Stimulated activated naive CD4-positive, alpha-beta T cell treated with Interleukin-2 at 50 U/mL for 16 hours (primary cell): ENCODE data around the gene GALNTL6.
"Not testable (repeated sequence)": the region's sequence is repeated elsewhere in the genome, so short reads cannot be mapped to it uniquely, and the experiment has no call there.

Source experiments
- DNase-seq: peaks from one replicate; lab custom pipeline; 2025; lab: John Stamatoyannopoulos, UW

Gene GALNTL6

GRCh38 chr4:172947594-172947993 lies 1134.4 kb downstream of the GALNTL6 start:
- DNase-seq = no peak

- no peak for DNase-seq
Measured at GRCh38 chr4:172950990-172951389, 1137.8 kb downstream of the GALNTL6 start.

GRCh38 chr4:172951679-172952451 lies 1138.7 kb downstream of the GALNTL6 start:
- no peak for DNase-seq

- no peak for DNase-seq
Measured at GRCh38 chr4:172953896-172954568, 1140.8 kb downstream of the GALNTL6 start.

- not testable (repeated sequence) for DNase-seq
Measured at GRCh38 chr4:172956340-172956739, 1143.1 kb downstream of the GALNTL6 start.

- no peak for DNase-seq
Measured at GRCh38 chr4:172957216-172957615, 1144.0 kb downstream of the GALNTL6 start.

- no peak for DNase-seq
Measured at GRCh38 chr4:172962564-172963353, 1149.6 kb downstream of the GALNTL6 start.

- no peak for DNase-seq
Measured at GRCh38 chr4:172963498-172964294, 1150.5 kb downstream of the GALNTL6 start.

- not testable (repeated sequence) for DNase-seq
Measured at GRCh38 chr4:172970189-172970588, 1157.0 kb downstream of the GALNTL6 start.

- DNase-seq = no peak
Measured at GRCh38 chr4:172974586-172974985, 1161.4 kb downstream of the GALNTL6 start.

GRCh38 chr4:172975651-172976229 lies 1162.5 kb downstream of the GALNTL6 start:
- no peak for DNase-seq

GRCh38 chr4:172977491-172978041 lies 1164.4 kb downstream of the GALNTL6 start:
- DNase-seq = not testable (repeated sequence)

- no peak for DNase-seq
Measured at GRCh38 chr4:172978848-172979247, 1165.6 kb downstream of the GALNTL6 start.

GRCh38 chr4:172979332-172979731 lies 1166.1 kb downstream of the GALNTL6 start:
- no peak for DNase-seq

GRCh38 chr4:172980219-172980618 lies 1167.0 kb downstream of the GALNTL6 start:
- no peak for DNase-seq

GRCh38 chr4:172982151-172982590 lies 1169.0 kb downstream of the GALNTL6 start:
- no peak for DNase-seq

- no peak for DNase-seq
Measured at GRCh38 chr4:172983014-172983413, 1169.8 kb downstream of the GALNTL6 start.

GRCh38 chr4:172983631-172984030 lies 1170.4 kb downstream of the GALNTL6 start:
- DNase-seq = no peak

- DNase-seq = no peak
Measured at GRCh38 chr4:172985552-172985951, 1172.3 kb downstream of the GALNTL6 start.

GRCh38 chr4:172986114-172986513 lies 1172.9 kb downstream of the GALNTL6 start:
- DNase-seq = no peak
